ENCODE measurements around the gene PON3. TPM values are rescaled to one million over a fixed set of nuclear protein-coding genes. Genes with fewer than 3 reads are reported as not detected.

The PON3 gene
- polyA plus RNA-seq, 1 donor (not counting 4 experiments of a cell fraction or from before 2014, with no cell fraction given) = 0.85 TPM

GRCh38 chr7:95425694-95426093 is 29.5 kb upstream of the PON3 start:
- no peak overlapping the region for H3K4me3 ChIP-seq (ENCODE audit: control insufficient read depth in 2 of 3, extremely low read depth in 1 of 3, insufficient read depth in 2 of 3, low read depth in 1 of 3, low read length in 3 of 3)
- TF ChIP-seq CTCF (optimal IDR thresholded peaks at IDR 0.05 in 1 of 3, IDR thresholded peaks at IDR 0.05 in 1 of 3, conservative IDR thresholded peaks at IDR 0.05 in 1 of 3; ENCODE audit: extremely low read depth in 1 of 3, insufficient read depth in 2 of 3, low read length in 3 of 3) = no peak
- no peak for TF ChIP-seq EZH2 (IDR thresholded peaks at IDR 0.05; ENCODE audit: low read length)
- H3K27me3 ChIP-seq (ENCODE audit: control insufficient read depth, extremely low read depth, insufficient read depth, low read length) = no peaks in the 10 kb centered on the region
- FAIRE-seq (no peak), DNase-seq (ENCODE audit: low read depth, low spot score) (no peak)
- no peaks in the 10 kb centered on the region for H3K79me2 ChIP-seq (ENCODE audit: control insufficient read depth, insufficient read depth, low read length)
- H3K36me3 ChIP-seq (ENCODE audit: control insufficient read depth in 2 of 2, extremely low read depth in 1 of 2, insufficient read depth in 2 of 2, low read length in 2 of 2) = no peaks in the 10 kb centered on the region
- no peak overlapping the region for H3K9ac ChIP-seq (ENCODE audit: control insufficient read depth, extremely low read depth, insufficient read depth, low read length)
- no peak overlapping the region for H3K4me2 ChIP-seq (ENCODE audit: control insufficient read depth, extremely low read depth, insufficient read depth, low read depth, low read length)
- no peaks in the 10 kb centered on the region for H3K9me1 ChIP-seq (ENCODE audit: control insufficient read depth, extremely low read depth, insufficient read depth, low read length)
- H4K20me1 ChIP-seq (ENCODE audit: control insufficient read depth, extremely low read depth, insufficient read depth, low read length) = no peaks in the 10 kb centered on the region
- no peak overlapping the region for H2AFZ ChIP-seq (ENCODE audit: control insufficient read depth, low read length)
- H3K4me1 ChIP-seq (ENCODE audit: control insufficient read depth, extremely low read depth, insufficient read depth, low read length) = no peaks in the 10 kb centered on the region
- H3K9me3 ChIP-seq (ENCODE audit: control insufficient read depth, low read depth, low read length) = no peaks in the 10 kb centered on the region
- no peak overlapping the region for H3K27ac ChIP-seq (ENCODE audit: control insufficient read depth, insufficient read depth, low read length)
- dilution Hi-C loops (cut with MboI; ENCODE audit: extremely low pct_ligation_motif_present, low sequenced_read_pairs) = no loop called here

GRCh38 chr7:95424716-95425115 is 28.5 kb upstream of the PON3 start:
- Histone ChIP-seq H3K79me2 (ENCODE audit: control insufficient read depth, insufficient read depth, low read length) (no peaks in the 10 kb centered on the region), H3K27ac (ENCODE audit: control insufficient read depth, insufficient read depth, low read length) (no peak overlapping the region), H3K9me1 (ENCODE audit: control insufficient read depth, extremely low read depth, insufficient read depth, low read length) (no peaks in the 10 kb centered on the region), H3K4me2 (ENCODE audit: control insufficient read depth, extremely low read depth, insufficient read depth, low read depth, low read length) (no peak overlapping the region), H3K36me3 (ENCODE audit: control insufficient read depth in 2 of 2, extremely low read depth in 1 of 2, insufficient read depth in 2 of 2, low read length in 2 of 2) (no peaks in the 10 kb centered on the region), H3K4me3 (ENCODE audit: control insufficient read depth in 2 of 3, extremely low read depth in 1 of 3, insufficient read depth in 2 of 3, low read depth in 1 of 3, low read length in 3 of 3) (no peak overlapping the region), H3K27me3 (ENCODE audit: control insufficient read depth, extremely low read depth, insufficient read depth, low read length) (no peaks in the 10 kb centered on the region), H3K4me1 (ENCODE audit: control insufficient read depth, extremely low read depth, insufficient read depth, low read length) (no peaks in the 10 kb centered on the region), H4K20me1 (ENCODE audit: control insufficient read depth, extremely low read depth, insufficient read depth, low read length) (no peaks in the 10 kb centered on the region), H2AFZ (ENCODE audit: control insufficient read depth, low read length) (no peak overlapping the region), H3K9me3 (ENCODE audit: control insufficient read depth, low read depth, low read length) (no peaks in the 10 kb centered on the region), H3K9ac (ENCODE audit: control insufficient read depth, extremely low read depth, insufficient read depth, low read length) (no peak overlapping the region)
- FAIRE-seq (no peak), DNase-seq (ENCODE audit: low read depth, low spot score) (no peak)
- TF ChIP-seq CTCF (optimal IDR thresholded peaks at IDR 0.05 in 1 of 3, IDR thresholded peaks at IDR 0.05 in 1 of 3, conservative IDR thresholded peaks at IDR 0.05 in 1 of 3; ENCODE audit: extremely low read depth in 1 of 3, insufficient read depth in 2 of 3, low read length in 3 of 3) (no peak), EZH2 (IDR thresholded peaks at IDR 0.05; ENCODE audit: low read length) (no peak)
- dilution Hi-C loops (cut with MboI; ENCODE audit: extremely low pct_ligation_motif_present, low sequenced_read_pairs) = no loop called here
